KOPT-K1 (cell line): ENCODE data around the gene PHTF2.
"Not testable (repeated sequence)": the region's sequence is repeated elsewhere in the genome, so short reads cannot be mapped to it uniquely, and the experiment has no call there.

ENCODE experiments used
- H3K27ac ChIP-seq: fragments of 200-600 bp; sonication (generic); 2 replicates; pipeline ENCODE4 v1.5.1; 2016; ENCODE audit warnings: antibody characterized with exemption, mild to moderate bottlenecking, low read depth, low read length; ENCODE audit not compliant: poor library complexity, severe bottlenecking
- H3K36me3 ChIP-seq: fragments of 200-600 bp; sonication (generic); 2 replicates; pipeline ENCODE4 v1.5.1; 2017; ENCODE audit warnings: antibody characterized with exemption, mild to moderate bottlenecking, low read length, moderate library complexity; ENCODE audit not compliant: insufficient read depth
- H3K9me3 ChIP-seq: fragments of 200-600 bp; sonication (generic); 2 replicates; pipeline ENCODE4 v1.5.1; 2017; ENCODE audit warnings: antibody characterized with exemption, low read length, mild to moderate bottlenecking; ENCODE audit not compliant: insufficient read depth, poor library complexity, severe bottlenecking

Gene PHTF2

GRCh38 chr7:77983973-77984372, 185.4 kb downstream of the PHTF2 start:
- Histone ChIP-seq H3K9me3 (no peaks in the 10 kb centered on the region), H3K27ac (no peak overlapping the region), H3K36me3 (no peaks in the 10 kb centered on the region)

DNA sequence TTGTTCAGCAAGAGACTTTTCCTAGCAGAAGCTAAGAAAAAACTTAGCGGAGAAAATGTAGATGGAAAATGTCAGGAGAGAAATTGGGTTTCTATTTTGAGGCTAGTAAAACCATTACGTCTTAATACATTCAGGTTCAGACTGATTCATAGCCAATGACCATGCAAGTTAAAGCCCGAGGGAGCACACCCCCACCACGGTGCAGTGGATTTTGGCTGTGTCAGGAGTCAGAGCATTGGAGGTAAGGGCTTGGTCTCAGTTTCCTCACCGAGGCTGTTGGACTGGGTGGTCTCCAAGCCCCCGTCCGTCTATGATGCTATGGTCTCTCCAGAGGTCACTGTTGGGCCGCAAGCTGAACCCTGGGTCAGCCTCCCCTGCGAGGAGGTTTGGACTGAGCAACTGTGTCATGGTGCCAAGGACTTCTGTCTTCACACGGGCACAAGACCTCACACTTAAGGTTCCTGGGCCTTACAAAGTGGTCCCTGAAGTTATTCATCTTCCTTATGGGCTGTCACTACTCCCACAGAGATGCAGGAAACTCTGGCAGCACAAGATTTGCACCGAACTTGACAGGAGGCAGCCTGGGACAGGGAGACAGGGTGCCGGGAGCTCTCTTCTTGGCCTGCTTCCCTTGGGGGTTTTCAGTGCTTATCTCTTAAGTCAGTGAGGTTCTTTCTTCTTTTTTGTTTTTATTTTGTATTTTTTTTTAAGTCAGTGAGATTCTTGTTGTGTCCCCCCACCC, 186.8 kb downstream of the PHTF2 start:
- no peaks in the 10 kb centered on the region for H3K9me3 ChIP-seq
- H3K27ac ChIP-seq = no peak overlapping the region
- no peaks in the 10 kb centered on the region for H3K36me3 ChIP-seq

DNA sequence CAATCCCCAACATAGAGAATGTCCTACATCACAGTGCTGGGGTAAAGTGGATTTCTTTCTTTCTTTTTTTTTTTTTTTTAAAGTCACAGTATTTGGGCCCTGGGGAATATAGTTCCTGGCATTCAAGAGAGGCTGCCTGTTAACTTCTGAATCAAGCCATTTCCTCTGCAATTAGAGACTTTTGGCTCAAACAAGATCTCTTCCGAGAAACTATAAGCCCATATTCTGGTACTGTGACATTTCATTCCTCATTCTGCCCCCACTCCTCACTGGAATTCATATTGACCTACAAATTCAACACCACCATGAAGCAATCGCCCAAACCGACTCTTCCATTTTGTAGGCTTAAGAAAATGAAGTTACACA, 187.4 kb downstream of the PHTF2 start:
- Histone ChIP-seq H3K9me3 (no peaks in the 10 kb centered on the region), H3K27ac (no peak overlapping the region)

DNA sequence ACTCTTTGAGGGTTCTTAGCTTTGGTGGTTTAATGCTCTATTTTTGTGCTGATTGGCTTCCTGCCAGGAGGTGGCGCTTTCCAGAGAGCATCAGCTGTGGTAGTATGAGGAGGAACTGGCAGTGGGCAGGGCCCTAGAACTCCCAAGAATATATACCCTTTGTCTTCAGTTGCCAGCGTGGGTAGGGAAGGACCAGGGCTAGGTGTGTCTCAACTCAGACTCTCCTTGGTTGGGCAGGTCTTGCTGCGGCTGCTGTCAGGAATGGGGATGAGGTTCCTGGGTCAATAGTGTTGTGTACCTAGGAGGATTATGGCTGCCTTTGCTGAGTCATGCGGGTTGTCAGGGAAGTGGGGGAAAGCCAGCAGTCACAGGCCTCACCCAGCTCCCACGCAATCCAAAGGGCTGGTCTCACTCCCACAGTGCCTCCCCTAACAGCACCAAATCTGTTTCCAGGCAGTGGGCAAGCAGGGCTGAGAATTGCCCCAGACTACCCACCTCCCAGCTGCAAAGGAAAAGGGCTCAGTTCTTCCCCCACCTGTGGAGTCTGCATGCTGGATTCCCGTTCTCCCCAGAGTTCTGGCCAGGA, 191.5 kb downstream of the PHTF2 start:
- H3K27ac ChIP-seq = no peak overlapping the region
- H3K36me3 ChIP-seq = no peaks in the 10 kb centered on the region
- H3K9me3 ChIP-seq = no peaks in the 10 kb centered on the region

More for the DNA sequence above, 187.4 kb downstream of the PHTF2 start:
- no peaks in the 10 kb centered on the region for H3K36me3 ChIP-seq

- H3K9me3 ChIP-seq = no peaks in the 10 kb centered on the region
- H3K27ac ChIP-seq = no peak overlapping the region
- H3K36me3 ChIP-seq = no peaks in the 10 kb centered on the region
These were observed 193.1 kb downstream of the PHTF2 start for GRCh38 chr7:77991656-77992055.

DNA sequence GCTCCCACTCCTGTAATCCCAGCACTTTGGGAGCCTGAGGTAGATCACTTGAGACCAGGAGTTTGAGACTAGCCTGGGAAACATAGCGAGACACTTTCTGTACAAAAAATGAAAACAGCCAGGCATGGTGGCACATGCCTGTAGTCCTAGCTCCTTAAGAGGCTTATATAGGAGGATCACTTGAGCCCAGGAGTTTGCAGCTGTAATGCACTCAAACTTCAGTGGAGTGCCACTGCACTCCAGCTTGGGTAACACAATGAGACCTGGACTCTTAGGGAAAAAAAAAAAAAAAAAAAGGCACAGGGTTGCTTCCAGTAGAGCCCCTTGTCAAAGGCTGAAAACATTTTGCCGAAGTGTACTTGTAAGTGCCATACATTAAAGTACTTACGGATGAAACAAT, 195.3 kb downstream of the PHTF2 start:
- no peaks in the 10 kb centered on the region for H3K9me3 ChIP-seq
- H3K36me3 ChIP-seq = no peaks in the 10 kb centered on the region
- no peak overlapping the region for H3K27ac ChIP-seq

- H3K9me3 ChIP-seq = no peaks in the 10 kb centered on the region
- H3K27ac ChIP-seq = no peak overlapping the region
- H3K36me3 ChIP-seq = no peaks in the 10 kb centered on the region
These were observed 197.1 kb downstream of the PHTF2 start for GRCh38 chr7:77995717-77996116.

GRCh38 chr7:77999168-77999567, 200.6 kb downstream of the PHTF2 start:
- H3K9me3 ChIP-seq, H3K36me3 ChIP-seq, H3K27ac ChIP-seq: not testable (repeated sequence)

DNA sequence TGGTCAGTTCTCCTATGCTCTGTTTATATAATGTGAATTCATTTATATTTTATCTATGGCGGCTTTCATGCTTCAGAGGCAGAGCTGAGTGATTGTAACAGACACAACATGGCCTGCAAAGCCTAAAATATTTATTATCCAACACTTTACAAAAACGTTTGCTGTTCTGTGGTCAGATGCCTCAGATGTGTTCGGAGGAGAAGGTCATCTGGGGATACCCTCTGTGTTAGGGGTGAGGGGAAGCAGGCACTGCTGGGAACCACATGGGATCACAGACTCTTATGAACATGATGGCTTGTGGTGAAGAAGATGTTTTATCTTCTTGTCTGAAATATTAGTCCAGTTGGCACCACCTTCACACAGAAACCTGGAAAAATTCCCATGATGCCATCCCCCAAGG, 203.4 kb downstream of the PHTF2 start:
- no peaks in the 10 kb centered on the region for H3K9me3 ChIP-seq
- no peaks in the 10 kb centered on the region for H3K36me3 ChIP-seq
- no peak overlapping the region for H3K27ac ChIP-seq

- no peaks in the 10 kb centered on the region for H3K36me3 ChIP-seq
- H3K27ac ChIP-seq = no peak overlapping the region
- no peaks in the 10 kb centered on the region for H3K9me3 ChIP-seq
These were observed 204.1 kb downstream of the PHTF2 start for GRCh38 chr7:78002715-78003114.

DNA sequence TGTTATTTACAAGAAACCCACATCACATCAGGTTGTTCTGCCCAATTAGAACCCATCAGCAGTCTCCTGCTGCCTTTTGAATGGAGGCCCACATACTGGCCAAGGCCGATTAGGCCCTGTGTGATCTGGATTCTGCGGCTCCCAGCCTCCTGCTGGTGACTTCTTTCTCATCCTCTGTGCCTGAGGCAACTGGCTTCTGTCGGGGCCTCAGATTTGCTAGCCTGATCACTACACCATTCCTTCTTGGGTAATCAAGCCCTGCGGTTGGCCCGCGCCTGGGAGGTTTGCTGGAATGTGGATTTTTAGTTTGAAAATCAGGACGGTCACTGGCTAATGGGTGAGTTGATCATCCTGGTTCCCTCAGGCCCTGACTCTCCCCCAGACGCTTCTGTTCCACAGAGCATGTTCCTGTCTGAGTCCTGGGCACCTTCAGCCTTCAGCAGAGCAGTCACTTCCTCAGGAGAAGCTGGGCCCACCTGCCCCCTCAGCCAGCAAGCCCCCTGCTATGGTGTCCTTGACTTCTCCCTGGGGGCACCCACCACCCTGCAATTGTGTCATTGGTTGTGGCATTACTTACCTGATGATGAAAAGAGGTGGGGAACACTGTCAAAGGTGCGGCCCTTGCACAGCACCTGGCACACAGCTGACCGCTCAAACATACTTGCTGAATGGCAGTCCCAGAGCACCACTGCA, 207.6 kb downstream of the PHTF2 start:
- no peaks in the 10 kb centered on the region for H3K9me3 ChIP-seq
- H3K27ac ChIP-seq = no peak overlapping the region
- H3K36me3 ChIP-seq = no peaks in the 10 kb centered on the region
